Mammary epithelial cell (primary cell): ENCODE measurements around the gene CMTM3.

Source experiments
- CTCF ChIP-seq, 2 donors: IDR thresholded peaks in 1 of 2; conservative IDR thresholded peaks in 1 of 2; 2 replicates each; pipeline ENCODE4 v1.5.1; 2011 to 2012; ENCODE audit warnings: inconsistent platforms in 2 of 2, low read length in 2 of 2, mild to moderate bottlenecking in 2 of 2, control low read depth in 1 of 2, low read depth in 1 of 2; ENCODE audit not compliant: insufficient read depth in 1 of 2; ENCODE audit errors: extremely low read depth in 1 of 2
- EZH2 ChIP-seq: IDR thresholded peaks from 2 replicates; pipeline ENCODE4 v1.6.1; 2012; ENCODE audit warnings: low read length, inconsistent platforms, borderline replicate concordance

GRCh38 chr16:66576296-66576695, 28.2 kb upstream of the CMTM3 start:
- TF ChIP-seq CTCF (conservative IDR thresholded peaks at IDR 0.05 in 1 of 2, IDR thresholded peaks at IDR 0.05 in 1 of 2; ENCODE audit: extremely low read depth in 1 of 2, insufficient read depth in 1 of 2, low read depth in 1 of 2, low read length in 2 of 2) (no peak), EZH2 (no peak)
